GM12864 (cell line): Measurements from ENCODE around the gene ZMIZ1.

Experiments used
- DNase-seq: peaks from one replicate; pipeline ENCODE4 v3.0.0-alpha.2; 2011; ENCODE audit warnings: low read depth
- H3K4me3 ChIP-seq: 2 replicates; pipeline ENCODE4 v1.5.1; 2011; ENCODE audit warnings: mild to moderate bottlenecking, low read depth, low read length, control low read depth
- TF ChIP-seq, protein P1 (sequence below): IDR thresholded peaks from 2 replicates; pipeline ENCODE4 v1.5.1; 2011; ENCODE audit warnings: low read depth, mild to moderate bottlenecking, moderate library complexity, low read length, control low read depth, inconsistent platforms; ENCODE audit errors: missing control alignments

Gene ZMIZ1

DNA sequence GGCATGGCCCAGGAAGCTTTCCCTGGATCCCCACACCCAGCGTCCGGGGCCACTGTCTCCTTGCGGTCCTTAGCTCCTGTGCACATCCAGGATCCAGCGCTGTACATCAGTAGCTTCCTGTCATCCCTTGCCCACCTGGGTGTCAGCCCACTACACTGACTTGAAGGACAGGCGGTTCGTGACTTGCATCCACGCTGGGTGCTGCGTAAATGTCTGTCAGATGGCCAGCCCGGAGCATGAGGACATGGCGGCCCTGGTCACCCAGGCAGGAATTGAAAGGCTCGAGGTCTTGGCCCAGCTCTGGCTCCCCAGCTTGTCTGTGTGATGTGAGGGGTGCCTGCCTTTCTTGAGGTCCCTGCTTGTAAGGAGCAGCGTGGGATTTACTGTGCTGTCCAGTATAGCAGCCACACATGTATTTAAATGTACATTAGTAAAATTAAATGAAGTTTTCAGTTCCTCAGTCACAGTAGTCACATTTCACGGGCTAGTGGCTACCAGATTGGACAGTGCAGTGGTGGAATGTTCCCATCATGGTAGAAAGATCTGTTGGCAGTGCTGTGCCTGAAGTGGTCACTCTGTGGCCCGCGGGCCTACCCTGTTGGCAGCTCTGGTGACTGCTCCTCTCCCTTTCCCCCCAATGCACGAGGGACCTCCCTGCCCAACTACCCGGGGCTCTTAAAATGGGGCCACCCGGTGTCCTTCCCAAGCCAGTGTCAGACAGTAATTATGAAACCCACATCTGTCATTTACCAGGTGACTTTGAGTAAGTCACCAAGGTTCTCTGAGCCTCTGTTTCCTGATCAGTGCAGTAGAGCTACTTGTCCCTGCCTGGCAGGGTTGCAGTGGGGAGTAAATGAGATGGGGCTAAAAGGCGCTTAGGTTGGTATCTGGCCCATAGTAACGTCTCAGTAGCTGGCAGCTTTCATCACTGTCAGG, 180.7 kb downstream of the ZMIZ1 start:
- DNase-seq, result peak; percentile 80
- TF ChIP-seq, protein P1, sequence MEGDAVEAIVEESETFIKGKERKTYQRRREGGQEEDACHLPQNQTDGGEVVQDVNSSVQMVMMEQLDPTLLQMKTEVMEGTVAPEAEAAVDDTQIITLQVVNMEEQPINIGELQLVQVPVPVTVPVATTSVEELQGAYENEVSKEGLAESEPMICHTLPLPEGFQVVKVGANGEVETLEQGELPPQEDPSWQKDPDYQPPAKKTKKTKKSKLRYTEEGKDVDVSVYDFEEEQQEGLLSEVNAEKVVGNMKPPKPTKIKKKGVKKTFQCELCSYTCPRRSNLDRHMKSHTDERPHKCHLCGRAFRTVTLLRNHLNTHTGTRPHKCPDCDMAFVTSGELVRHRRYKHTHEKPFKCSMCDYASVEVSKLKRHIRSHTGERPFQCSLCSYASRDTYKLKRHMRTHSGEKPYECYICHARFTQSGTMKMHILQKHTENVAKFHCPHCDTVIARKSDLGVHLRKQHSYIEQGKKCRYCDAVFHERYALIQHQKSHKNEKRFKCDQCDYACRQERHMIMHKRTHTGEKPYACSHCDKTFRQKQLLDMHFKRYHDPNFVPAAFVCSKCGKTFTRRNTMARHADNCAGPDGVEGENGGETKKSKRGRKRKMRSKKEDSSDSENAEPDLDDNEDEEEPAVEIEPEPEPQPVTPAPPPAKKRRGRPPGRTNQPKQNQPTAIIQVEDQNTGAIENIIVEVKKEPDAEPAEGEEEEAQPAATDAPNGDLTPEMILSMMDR, result no peak
- peak overlapping the region; percentile 75 for H3K4me3 ChIP-seq

DNA sequence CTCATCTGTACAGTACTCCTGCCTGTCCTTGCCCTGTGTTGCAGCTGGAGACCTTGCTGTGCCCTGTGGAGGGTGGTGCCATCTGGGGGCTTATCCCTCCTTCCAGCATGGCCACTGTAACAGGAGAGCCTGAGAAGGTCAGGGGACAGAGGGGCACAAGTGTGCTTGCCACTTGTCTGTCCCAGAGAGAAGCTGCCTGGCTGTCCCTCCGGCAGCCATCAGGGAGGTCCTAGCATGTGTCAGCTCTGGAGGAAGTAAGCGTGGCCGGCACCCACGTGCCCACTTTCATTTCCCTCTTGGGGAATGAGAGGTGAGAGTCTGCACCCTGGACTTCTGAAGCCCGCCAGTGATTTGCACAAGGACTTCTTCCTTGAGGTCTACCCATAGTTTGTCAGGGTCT, 181.5 kb downstream of the ZMIZ1 start:
- DNase-seq, result no peak
- TF ChIP-seq, protein P1, result no peak
- peak overlapping the region; percentile 29 for H3K4me3 ChIP-seq

DNA sequence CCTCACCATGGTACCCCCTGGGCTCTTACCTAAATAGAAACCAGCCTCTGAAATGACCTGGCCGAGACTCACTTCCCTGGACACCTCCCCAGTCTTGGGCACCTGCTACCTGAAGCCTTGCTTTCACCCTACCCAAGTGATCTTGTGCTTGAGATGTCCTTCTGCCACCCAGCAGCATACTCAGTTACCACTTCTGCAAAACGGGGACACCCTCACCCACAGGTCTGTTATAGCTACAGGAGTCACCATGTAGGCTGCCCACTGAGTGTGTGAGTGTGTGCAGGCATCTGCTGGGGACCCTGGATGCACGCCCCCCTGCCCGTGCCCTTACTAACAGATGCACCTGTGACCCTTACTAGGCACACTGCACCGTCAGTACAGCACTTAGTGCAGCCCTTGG, 183.7 kb downstream of the ZMIZ1 start:
- H3K4me3 ChIP-seq, result no peak overlapping the region
- no peak for DNase-seq
- TF ChIP-seq, protein P1, result no peak

DNA sequence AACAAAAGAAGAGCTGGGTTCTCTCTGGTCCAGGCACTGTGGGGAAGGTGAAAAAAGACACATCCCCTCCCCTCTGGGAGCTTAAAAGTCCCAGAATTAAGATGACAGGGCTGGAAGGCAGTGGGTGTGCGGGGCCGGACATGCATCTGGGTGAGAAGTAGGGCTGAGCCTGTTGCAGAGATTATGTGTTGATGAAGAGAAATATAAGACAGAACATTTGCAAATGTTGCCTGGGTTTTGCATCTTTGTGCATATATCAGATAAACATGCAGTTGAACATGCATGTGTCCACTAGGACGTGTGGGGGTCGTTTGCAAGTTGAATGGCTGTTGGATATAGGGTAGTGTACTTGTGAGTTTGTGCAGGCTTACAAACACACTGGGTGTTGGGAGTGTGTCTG, 184.2 kb downstream of the ZMIZ1 start:
- no peak overlapping the region for H3K4me3 ChIP-seq
- no peak for DNase-seq
- TF ChIP-seq, protein P1, result no peak

DNA sequence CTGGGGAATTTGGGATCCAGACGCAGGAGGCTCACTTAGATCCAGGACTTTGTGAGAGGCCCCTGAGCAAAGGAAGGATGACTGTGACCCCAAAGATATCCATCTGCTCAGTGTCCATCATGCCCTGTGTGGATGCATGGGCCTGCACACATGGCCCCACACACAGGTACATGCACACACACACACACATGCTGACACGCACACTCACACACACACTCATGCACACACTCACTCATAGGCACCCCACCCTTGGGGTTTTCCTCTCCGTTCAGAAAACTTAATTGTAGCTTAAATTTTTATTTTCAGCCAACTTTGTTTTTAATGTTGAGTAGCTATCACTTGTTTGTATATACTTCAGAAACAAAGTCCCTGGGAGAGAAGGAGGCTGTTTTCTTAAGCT, 184.9 kb downstream of the ZMIZ1 start:
- H3K4me3 ChIP-seq, result no peak overlapping the region
- TF ChIP-seq, protein P1, result no peak

DNA sequence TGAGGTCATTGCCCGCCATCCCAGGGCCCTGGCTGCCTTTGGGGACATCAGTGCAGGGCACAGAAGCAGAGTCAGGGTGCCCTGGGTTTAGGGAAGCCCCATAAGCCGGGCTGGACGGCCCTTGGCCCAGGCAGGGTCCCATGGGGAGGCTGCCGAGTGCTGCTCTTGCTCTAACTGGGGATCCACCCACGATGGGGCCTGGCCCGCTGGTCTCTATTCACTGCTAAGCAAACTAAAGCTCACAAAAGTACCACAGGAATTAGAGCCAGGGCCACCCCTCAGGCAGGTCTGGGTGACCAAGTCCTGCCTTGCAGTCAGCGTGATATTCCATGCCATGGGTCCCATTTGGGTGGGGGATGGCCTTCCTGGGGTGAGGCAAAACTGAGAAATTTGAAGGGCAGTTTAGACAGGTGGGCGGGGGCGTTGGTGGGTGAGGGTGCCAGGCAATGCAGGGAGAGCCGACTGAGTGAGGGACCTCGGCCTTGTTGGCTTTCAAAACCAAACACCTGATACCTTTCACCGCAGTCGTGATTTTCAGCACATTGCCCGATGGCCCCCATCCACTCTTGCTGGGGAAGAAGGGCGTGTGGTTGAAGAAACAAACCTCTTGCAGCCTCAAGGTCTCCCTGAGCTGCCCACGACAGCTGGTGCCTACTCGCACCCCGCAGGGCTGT, 185.7 kb downstream of the ZMIZ1 start:
- no peak overlapping the region for H3K4me3 ChIP-seq
- no peak for DNase-seq
- TF ChIP-seq, protein P1, result no peak

More for the DNA sequence above, 184.9 kb downstream of the ZMIZ1 start:
- no peak for DNase-seq
